ENCODE results near the gene PPP2R3B. TPM values are rescaled to one million over a fixed set of nuclear protein-coding genes. Genes with fewer than 3 reads are reported as not detected.

PPP2R3B gene
- total and polyA plus RNA-seq, 8 donors = 5.0 to 38.8 (median 6.9) TPM

DNA sequence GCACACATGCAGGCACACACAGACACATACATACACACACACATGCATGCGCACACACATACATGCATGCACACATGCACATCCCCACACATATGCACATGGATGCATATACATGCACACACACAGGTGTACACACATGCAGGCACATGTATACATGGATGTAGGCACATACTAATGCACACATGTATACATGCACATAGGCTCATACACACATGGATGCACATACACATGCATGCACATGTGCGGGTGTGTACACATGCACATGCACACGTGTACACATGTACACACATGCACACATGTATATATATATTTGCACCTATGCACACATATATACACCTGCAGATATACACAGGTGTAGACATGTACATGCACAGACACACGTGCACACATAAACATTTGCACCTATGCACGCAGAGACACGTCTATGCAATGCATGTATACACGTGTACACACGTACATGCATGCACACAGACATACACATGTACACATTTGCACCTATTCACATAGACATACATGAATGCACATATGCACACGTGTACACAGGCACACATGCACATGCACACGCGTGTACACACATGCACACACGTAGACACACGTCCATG is 101.5 kb downstream of the PPP2R3B start:
- Histone ChIP-seq H3K9me3 (no peaks in the 10 kb centered on the region), H3K27ac (no peak overlapping the region), H3K4me1 (no peaks in the 10 kb centered on the region), H3K27me3 (no peaks in the 10 kb centered on the region), H3K36me3 (peaks cover 0 to 16% (median 0%) of the 10 kb centered on the region in 3 donors), H3K4me3 (no peak overlapping the region)
- DNase-seq (peak in 2 of 6 donors; percentile 10 to 29), ATAC-seq (no peak), FAIRE-seq (no peak)
- WGBS, 2 donors = 91 to 92% methylated on average over 13 of the region's 13 CpGs
- TF ChIP-seq, protein P1, sequence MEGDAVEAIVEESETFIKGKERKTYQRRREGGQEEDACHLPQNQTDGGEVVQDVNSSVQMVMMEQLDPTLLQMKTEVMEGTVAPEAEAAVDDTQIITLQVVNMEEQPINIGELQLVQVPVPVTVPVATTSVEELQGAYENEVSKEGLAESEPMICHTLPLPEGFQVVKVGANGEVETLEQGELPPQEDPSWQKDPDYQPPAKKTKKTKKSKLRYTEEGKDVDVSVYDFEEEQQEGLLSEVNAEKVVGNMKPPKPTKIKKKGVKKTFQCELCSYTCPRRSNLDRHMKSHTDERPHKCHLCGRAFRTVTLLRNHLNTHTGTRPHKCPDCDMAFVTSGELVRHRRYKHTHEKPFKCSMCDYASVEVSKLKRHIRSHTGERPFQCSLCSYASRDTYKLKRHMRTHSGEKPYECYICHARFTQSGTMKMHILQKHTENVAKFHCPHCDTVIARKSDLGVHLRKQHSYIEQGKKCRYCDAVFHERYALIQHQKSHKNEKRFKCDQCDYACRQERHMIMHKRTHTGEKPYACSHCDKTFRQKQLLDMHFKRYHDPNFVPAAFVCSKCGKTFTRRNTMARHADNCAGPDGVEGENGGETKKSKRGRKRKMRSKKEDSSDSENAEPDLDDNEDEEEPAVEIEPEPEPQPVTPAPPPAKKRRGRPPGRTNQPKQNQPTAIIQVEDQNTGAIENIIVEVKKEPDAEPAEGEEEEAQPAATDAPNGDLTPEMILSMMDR (IDR thresholded peaks at IDR 0.05) = no peak
- intact Hi-C loops (cut with DNase I) = no loop called here

Other genes starting within 250 kb of the PPP2R3B start
- 1 to 10 TPM; 3.5 to 6.6 (median 5.7) TPM for gene PLCXD1, start 105.5 kb downstream of the PPP2R3B start, total RNA-seq
- 10 to 100 TPM in 1 of 2 donors, 1 to 10 TPM in 1; 7.9 to 17.8 TPM for gene PLCXD1, start 105.5 kb downstream of the PPP2R3B start, polyA plus RNA-seq
- 10 to 100 TPM; 20.3 to 40.5 (median 29.7) TPM for gene GTPBP6, start 68.1 kb downstream of the PPP2R3B start, total RNA-seq
- gene GTPBP6, start 68.1 kb downstream of the PPP2R3B start, polyA plus RNA-seq = 10 to 100 TPM; 43.0 to 57.8 TPM
- gene SHOX, start 243.9 kb upstream of the PPP2R3B start, total RNA-seq = not detected
- not detected for gene SHOX, start 243.9 kb upstream of the PPP2R3B start, polyA plus RNA-seq